GM21447 (cell line): ENCODE data around the gene PSENEN.

Experiments used
- ATAC-seq: cut with Tn5 transposase; IDR thresholded peaks from one replicate; pipeline ENCODE4 v1.9.1; 2021; ENCODE audit not compliant: unreplicated experiment

PSENEN gene

GRCh38 chr19:35733180-35734125 lies 12.0 kb upstream of the PSENEN start:
- ATAC-seq: no peak

DNA sequence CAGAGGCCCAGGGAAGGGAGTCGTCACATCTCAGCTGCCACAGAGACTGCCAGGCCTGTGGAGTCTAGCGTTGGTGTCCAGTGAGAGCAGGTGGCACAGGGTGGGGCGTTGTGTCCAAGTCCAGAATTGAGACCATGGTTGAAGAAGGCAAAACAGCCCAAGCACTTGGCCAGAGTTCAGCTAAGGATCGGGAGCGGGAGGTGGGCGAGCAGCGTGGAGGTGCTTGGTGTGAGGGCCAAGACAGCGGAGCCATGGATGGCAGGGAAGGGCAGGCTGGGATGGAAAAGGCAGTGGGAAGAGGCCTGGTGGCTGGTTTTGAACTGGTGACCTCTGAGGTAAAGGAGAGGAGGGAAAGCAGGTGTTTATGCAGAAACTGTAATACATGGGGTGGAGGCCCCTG lies 11.2 kb upstream of the PSENEN start:
- no peak for ATAC-seq

DNA sequence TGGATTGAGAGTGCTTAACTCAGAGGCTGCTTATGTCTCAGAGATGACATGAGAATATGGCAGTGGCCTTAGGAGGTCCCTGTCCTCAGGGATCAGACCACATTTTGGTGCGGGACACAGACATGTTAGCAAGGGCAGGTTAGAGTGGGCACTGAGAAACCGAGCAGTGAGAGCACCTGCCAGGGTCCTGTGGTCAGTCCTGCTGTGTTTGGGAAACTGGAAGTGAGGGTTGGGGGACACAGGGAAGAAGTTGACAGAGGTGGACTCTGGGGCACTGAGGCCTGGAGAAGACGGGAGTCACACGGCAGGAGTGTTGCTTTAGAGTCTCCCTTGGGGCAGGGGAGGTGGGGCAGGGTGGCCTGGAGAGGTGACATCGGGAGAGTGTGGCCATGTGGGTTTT lies 10.6 kb upstream of the PSENEN start:
- no peak for ATAC-seq

DNA sequence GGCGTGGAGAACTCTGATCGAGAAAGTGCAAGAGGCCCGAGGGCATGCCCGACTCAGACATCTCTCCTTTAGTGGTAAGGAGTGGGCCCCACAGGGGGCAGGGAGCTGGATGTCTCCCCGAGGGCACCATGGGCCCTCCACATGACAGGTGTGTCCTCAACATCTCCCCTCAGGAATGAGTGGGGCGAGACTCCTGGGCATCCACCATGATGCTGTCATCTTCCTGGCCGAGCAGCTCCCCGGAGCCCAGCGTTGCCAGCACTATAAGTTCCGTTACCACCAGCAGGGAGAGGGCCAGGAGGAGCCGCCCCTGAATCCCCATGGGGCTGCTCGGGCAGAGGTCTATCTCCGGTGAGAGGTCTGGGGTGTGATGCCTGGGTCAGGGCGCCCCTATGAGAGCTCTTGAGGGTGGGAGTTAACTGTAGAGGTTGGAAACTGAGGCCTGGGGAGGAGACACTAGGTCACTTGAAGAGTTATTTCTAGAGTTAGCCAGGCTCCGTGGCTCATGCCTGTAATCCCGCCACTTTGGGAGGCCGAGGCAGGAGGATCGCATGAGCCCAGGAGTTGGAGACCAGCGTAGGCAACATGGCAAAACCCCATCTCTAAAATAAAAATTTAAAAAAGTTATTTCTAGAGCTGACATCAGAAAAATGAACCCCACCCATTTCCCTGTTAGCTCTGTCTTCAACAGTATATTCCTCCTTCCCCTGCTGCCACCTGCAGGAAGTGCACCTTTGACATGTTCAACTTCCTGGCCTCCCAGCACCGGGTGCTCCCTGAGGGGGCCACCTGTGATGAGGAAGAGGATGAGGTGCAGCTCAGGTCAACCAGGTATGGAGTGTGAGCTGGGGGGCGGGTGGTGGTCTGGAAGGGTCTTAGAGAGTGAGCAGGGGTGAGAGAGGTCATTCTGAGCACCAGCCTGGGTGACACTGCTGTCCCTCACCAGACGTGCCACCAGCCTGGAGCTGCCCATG lies 8.3 kb upstream of the PSENEN start:
- no peak for ATAC-seq

DNA sequence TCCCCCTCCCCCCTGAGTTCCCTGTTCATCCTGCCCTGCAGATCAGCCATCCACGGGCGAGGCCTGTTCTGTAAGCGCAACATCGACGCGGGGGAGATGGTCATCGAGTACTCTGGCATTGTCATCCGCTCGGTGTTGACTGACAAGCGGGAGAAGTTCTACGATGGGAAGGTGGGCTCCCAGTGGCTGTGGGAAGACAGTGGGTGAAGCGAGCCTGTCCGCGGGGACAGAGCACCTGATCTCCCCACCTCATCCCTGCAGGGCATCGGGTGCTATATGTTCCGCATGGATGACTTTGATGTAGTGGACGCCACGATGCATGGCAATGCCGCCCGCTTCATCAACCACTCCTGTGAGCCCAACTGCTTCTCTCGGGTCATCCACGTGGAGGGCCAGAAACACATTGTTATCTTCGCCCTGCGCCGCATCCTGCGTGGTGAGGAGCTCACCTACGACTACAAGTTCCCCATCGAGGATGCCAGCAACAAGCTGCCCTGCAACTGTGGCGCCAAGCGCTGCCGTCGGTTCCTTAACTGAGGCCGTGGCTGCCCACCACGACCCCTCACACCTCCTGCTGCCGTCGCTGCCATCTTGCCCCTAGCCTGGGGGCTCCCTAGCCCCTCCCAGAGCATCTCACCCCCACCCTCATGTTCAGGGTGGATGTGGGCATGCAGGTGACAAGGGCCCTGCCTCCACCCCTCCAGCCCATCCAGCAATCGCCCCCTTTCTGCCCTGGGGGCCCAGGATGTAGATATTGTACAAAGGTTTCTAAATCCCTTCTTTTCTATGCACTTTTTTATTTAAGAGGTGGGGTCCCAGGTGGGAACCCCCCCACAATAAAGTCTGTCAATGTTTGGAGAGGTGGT lies 7.2 kb upstream of the PSENEN start:
- ATAC-seq: no peak

- no peak for ATAC-seq
These were observed 6.6 kb upstream of the PSENEN start for GRCh38 chr19:35738887-35739229.

GRCh38 chr19:35739275-35740107 lies 6.0 kb upstream of the PSENEN start:
- ATAC-seq: no peak

DNA sequence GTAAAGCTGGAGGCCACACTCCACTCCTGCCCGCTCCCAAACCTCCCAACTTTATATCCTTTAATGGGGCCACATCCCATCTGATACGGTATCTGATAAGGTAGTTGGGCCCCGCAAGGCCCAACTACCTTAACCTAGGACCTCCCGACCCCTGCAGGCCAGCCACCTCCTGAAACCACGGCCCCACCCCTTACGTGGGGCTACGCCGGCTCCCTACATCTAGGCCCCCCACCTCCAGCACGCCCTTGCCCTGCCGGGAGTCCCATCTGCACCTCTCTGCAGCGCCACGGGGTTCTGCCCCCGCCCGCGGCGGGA lies 5.4 kb upstream of the PSENEN start:
- peak; percentile 2 for ATAC-seq

DNA sequence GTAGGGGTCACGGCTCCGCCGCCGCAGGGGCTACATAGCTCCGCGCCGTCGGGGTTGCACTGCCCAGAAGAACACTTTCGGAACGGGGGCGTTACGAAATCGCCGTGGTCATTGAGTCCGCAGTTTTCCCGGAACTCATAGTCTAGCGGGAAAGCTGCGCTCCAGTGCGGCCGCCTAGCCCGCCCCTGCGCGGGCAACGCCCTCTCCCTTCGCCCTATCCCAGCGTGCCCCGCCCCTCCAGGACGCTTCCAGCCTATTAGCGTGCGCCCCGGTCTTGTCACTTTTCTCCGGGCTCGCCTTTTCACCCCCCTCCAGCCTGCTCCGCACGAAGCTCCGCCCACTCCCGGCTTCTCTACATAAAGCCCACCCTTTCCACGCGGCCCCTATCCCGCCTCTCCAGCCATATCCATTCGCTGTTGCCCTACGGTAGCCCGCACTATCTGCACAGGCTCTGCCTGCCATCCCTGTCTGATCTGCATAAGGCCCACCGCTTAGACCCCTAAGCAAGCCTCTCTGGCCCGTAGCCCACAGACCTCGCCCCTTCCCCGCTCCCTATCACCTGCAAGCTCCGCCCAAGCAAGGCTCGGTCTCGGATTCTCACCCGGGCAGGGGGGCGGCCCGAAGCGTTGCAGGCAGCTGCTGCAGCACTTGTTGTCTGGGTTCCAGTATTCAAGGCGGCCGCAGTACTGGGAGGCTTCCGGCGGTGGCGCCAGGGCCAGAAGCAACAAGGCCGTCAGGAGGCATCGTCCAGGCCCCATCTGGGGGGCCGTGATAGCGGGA lies 4.8 kb upstream of the PSENEN start:
- peak; percentile 49 for ATAC-seq

DNA sequence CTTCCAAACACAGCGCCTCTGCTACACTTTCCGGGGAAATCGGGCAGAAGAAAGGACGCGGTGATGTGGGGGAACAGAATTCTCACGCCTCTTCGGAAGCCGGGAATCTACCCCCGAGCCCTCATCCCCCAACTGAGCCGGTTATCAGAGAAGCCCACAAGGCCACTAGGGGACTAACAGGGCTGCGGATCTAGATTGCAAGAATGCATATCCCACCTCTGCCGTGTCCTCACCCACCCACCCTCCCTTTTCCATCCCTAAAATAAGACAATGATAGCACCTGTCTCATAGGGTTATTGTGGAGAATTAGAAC lies 4.3 kb upstream of the PSENEN start:
- no peak for ATAC-seq

- no peak for ATAC-seq
These were observed 3.2 kb upstream of the PSENEN start, which contains the start of gene IGFLR1 for GRCh38 chr19:35742121-35742724. IGFLR1 (minus strand) TSS chr19:35742452; CDS start chr19:35741180, 1,272 bp downstream.

DNA sequence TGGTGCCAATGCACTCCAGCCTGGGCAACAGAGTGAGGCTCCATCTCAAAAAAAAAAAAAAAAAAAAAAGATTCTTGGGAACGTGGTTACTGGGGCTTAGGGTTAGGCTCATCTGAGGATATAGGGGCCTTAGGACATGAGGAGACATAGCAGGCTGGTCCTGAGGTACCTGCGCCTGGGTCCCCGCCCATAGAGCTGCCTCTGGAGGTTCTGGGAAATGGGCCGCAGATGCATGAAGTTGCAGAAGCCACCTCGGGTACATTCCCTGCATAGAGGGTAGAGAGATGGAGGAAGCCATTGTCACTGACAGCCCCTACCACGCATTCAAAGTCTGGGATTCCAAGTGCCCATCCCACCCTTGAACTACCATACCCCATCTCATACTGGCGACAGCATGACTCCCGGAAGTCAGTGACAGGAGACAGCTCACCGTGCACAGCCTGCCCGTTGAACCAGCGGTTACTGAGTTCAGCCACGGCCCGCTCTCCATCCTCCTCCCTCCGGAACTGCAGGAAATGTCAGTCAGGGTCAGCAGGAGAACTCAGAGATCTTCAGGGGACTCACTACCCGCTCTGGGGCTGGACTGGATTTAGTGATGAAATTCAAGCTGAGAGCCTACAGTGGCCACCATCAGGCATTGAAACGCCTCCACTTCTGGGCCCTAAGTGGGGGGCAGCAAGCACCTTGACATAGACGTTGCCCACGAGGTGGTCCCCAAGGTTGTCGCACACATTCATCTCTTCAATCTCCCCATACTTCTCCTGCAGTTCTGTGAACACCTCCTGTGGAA lies 1.6 kb upstream of the PSENEN start:
- no peak for ATAC-seq

- peak; percentile 40 for ATAC-seq
These were observed 772 bp upstream of the PSENEN start for GRCh38 chr19:35744430-35745327.

- ATAC-seq: no peak
These were observed 624 bp downstream of the PSENEN start for GRCh38 chr19:35746087-35746462.

GRCh38 chr19:35746531-35746930 lies 1.1 kb downstream of the PSENEN start:
- ATAC-seq: no peak

DNA sequence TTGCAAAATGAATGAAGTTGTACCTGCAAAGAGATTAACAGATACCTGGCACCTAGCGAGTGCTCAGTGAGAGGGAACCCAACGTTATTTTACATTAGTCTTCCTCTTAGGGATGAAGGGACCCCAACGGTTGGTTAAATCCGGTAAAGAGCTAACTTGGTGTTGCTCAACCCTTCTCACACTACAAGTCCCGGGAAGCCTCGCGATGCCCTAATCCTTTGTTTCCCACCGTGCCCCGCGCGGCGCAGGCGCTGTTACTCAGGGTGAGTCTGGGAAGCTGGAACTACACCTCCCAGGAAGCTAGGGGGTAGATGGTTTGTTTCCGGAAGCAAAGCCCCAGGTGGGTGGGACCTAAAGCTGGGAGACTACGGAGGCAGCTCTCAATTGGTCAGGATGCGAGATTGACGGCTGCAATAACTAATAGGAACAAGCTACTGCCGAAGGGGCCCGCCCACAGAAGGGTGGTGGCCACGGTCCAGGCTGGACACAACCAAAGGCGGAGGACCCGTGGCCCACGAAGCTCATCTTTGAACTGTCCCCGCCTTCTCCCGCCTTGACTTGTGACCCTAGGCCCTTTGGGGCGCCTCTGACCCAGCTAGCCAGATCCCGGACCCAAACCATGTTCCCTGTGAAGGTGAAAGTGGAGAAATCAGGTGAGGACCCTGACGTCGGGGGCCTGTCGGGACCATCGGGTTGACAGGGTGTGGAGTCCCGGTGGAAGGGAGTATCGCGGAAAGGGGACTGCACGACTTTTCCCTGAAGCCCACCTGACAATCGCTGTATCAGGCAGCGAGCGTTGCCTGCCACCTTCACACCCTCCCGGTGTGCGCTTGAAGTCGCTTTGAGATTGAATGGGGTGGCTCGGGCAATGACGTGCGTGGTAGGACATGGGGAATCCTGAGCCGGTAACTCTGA lies 2.9 kb downstream of the PSENEN start, which contains the start of gene LIN37:
Gene LIN37 (plus strand): TSS at position 471 of the 915 bp plus-strand sequence. CDS start 149 bp downstream, at position 620.
- peak; percentile 72 for ATAC-seq
